AG09319 (cell line): ENCODE results near the gene OSBP2.

Experiments
- DNase-seq: peaks from one replicate; pipeline ENCODE4 v3.0.0-alpha.2; 2010; ENCODE audit warnings: low read depth; ENCODE audit errors: extremely low read depth
- CTCF ChIP-seq: IDR thresholded peaks from 2 replicates; pipeline ENCODE4 v1.5.1; 2011; ENCODE audit warnings: low read depth, mild to moderate bottlenecking, inconsistent platforms, low read length, moderate library complexity

Gene OSBP2

GRCh38 chr22:30712094-30712493 lies 17.4 kb downstream of the OSBP2 start:
- DNase-seq = no peak
- TF ChIP-seq CTCF = no peak

GRCh38 chr22:30714062-30714461 lies 19.4 kb downstream of the OSBP2 start:
- no peak for TF ChIP-seq CTCF
- no peak for DNase-seq

GRCh38 chr22:30717331-30717921 lies 22.8 kb downstream of the OSBP2 start:
- TF ChIP-seq CTCF = no peak
- DNase-seq = no peak

GRCh38 chr22:30717952-30718351 lies 23.3 kb downstream of the OSBP2 start:
- DNase-seq = no peak

GRCh38 chr22:30718491-30718890 lies 23.8 kb downstream of the OSBP2 start:
- no peak for TF ChIP-seq CTCF
- DNase-seq = no peak

More at GRCh38 chr22:30717952-30718351, 23.3 kb downstream of the OSBP2 start:
- TF ChIP-seq CTCF = no peak

- no peak for DNase-seq
- no peak for TF ChIP-seq CTCF
Observed at GRCh38 chr22:30718938-30719337, 24.3 kb downstream of the OSBP2 start.

- TF ChIP-seq CTCF = no peak
- DNase-seq = no peak
Observed at GRCh38 chr22:30720263-30720837, 25.7 kb downstream of the OSBP2 start.
